Measurements from ENCODE around the gene DHRSX.

DNA sequence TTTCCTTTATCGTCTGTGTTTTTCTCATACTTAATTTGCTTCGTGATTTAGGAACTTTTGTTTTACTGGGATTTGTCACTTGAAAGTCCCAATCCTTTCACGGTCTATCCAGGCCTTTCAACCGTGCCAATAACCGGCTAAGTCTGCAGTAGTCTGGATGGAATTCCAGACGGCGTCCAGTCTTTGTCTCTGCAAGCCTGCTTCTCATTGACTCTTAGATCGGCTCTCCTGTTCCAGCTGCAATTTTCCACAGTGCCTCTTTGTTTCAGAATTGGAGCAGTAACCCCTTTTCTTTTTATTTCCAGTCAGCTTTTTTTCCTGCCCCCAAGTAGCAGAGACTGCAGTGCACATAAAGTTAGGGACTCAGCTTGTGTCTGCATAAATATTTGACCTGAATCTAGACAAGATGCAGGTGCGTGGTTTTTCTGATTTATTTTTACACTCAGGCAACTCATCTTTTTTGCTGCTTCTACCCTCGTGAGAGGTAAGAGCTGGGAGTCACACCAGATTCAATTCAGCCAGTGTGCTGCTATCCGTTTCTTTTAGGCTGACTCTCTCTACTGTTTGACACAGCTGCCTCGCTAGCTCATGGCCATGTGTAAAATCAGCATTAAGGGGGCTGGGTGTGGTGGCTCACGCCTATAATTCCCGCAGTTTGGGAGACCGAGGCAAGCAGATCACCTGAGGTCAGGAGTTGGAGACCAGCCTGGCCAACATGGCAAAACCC lies 37.4 kb upstream of the DHRSX start:
- TF ChIP-seq, protein P1, sequence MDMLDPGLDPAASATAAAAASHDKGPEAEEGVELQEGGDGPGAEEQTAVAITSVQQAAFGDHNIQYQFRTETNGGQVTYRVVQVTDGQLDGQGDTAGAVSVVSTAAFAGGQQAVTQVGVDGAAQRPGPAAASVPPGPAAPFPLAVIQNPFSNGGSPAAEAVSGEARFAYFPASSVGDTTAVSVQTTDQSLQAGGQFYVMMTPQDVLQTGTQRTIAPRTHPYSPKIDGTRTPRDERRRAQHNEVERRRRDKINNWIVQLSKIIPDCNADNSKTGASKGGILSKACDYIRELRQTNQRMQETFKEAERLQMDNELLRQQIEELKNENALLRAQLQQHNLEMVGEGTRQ (IDR thresholded peaks at IDR 0.05; ENCODE audit: low read depth, low read length): no peak
- TF ChIP-seq, protein P1 (CRISPR knock-in tag; IDR thresholded peaks at IDR 0.05; ENCODE audit: borderline replicate concordance): no peak
- TF ChIP-seq, protein P2, sequence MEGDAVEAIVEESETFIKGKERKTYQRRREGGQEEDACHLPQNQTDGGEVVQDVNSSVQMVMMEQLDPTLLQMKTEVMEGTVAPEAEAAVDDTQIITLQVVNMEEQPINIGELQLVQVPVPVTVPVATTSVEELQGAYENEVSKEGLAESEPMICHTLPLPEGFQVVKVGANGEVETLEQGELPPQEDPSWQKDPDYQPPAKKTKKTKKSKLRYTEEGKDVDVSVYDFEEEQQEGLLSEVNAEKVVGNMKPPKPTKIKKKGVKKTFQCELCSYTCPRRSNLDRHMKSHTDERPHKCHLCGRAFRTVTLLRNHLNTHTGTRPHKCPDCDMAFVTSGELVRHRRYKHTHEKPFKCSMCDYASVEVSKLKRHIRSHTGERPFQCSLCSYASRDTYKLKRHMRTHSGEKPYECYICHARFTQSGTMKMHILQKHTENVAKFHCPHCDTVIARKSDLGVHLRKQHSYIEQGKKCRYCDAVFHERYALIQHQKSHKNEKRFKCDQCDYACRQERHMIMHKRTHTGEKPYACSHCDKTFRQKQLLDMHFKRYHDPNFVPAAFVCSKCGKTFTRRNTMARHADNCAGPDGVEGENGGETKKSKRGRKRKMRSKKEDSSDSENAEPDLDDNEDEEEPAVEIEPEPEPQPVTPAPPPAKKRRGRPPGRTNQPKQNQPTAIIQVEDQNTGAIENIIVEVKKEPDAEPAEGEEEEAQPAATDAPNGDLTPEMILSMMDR (CRISPR knock-in tag; IDR thresholded peaks at IDR 0.05): no peak
- TF ChIP-seq, protein P3, sequence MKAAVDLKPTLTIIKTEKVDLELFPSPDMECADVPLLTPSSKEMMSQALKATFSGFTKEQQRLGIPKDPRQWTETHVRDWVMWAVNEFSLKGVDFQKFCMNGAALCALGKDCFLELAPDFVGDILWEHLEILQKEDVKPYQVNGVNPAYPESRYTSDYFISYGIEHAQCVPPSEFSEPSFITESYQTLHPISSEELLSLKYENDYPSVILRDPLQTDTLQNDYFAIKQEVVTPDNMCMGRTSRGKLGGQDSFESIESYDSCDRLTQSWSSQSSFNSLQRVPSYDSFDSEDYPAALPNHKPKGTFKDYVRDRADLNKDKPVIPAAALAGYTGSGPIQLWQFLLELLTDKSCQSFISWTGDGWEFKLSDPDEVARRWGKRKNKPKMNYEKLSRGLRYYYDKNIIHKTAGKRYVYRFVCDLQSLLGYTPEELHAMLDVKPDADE (CRISPR knock-in tag; IDR thresholded peaks at IDR 0.05): no peak
- TF ChIP-seq FIP1L1 (IDR thresholded peaks at IDR 0.05; ENCODE audit: borderline replicate concordance, insufficient read depth, low read depth, low read length) (no peak), NFATC3 (CRISPR knock-in tag; IDR thresholded peaks at IDR 0.05) (no peak), TAF1 (CRISPR knock-in tag; IDR thresholded peaks at IDR 0.05) (no peak), ZBTB20 (CRISPR knock-in tag; IDR thresholded peaks at IDR 0.05; ENCODE audit: borderline replicate concordance, low read depth) (no peak), ZNF331 (CRISPR knock-in tag; IDR thresholded peaks at IDR 0.05) (no peak), HNRNPK (IDR thresholded peaks at IDR 0.05; ENCODE audit: low read depth, low read length, poor library complexity, severe bottlenecking) (no peak)
- TF ChIP-seq, protein P4, sequence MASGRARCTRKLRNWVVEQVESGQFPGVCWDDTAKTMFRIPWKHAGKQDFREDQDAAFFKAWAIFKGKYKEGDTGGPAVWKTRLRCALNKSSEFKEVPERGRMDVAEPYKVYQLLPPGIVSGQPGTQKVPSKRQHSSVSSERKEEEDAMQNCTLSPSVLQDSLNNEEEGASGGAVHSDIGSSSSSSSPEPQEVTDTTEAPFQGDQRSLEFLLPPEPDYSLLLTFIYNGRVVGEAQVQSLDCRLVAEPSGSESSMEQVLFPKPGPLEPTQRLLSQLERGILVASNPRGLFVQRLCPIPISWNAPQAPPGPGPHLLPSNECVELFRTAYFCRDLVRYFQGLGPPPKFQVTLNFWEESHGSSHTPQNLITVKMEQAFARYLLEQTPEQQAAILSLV (CRISPR knock-in tag; IDR thresholded peaks at IDR 0.05; ENCODE audit: borderline replicate concordance): no peak

All from HepG2 (cell line).